GM21390 (cell line): Measurements from ENCODE around the gene GAS2L2.

ENCODE experiments used
- ATAC-seq: cut with Tn5 transposase; IDR thresholded peaks from one replicate; pipeline ENCODE4 v1.9.1; 2021; ENCODE audit not compliant: unreplicated experiment

GAS2L2 gene

DNA sequence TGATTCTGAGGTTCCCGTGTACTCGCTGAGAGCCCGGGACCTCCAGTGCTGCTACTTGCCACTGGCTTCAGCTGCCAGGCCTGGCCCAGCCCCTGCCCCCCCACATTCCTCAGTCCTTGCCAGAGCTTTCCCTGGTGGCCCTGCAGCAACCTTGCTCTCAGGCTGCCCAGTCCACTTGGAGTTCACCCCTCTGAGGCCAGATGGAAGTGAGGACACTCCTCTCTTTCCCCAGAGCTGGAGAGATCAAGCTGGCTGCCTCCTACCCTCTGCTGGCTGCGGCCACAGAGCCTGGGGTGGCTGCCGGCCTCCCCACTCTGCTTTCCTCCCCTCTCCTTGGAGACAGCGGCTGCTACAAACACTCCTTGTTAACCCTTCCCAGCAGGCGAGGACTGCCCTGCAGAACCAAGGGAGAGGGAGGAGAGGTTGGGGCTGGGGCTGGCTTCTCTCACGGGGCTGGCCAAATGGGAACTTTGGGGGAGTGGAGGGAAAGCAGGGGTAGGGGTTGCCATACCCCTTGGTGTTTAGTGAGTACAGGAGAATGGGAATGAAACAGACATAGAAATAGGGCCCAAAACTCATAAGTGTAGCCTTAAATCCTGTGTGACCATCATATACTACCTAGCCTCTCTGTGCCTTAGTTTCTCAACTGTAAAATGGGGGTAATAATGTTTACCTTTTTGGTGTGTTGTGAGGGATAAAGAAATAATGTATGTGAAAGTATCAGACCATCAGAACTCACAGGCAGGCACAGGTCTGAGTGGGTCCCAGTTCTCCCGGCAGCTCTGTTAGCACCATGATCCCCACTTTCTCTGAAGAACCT is at the start of gene GAS2L2:
Gene GAS2L2, minus strand, starts transcription at position 295 of the 820 bp plus-strand sequence. CDS start 389 bp downstream, outside the sequence.
- ATAC-seq = no peak

DNA sequence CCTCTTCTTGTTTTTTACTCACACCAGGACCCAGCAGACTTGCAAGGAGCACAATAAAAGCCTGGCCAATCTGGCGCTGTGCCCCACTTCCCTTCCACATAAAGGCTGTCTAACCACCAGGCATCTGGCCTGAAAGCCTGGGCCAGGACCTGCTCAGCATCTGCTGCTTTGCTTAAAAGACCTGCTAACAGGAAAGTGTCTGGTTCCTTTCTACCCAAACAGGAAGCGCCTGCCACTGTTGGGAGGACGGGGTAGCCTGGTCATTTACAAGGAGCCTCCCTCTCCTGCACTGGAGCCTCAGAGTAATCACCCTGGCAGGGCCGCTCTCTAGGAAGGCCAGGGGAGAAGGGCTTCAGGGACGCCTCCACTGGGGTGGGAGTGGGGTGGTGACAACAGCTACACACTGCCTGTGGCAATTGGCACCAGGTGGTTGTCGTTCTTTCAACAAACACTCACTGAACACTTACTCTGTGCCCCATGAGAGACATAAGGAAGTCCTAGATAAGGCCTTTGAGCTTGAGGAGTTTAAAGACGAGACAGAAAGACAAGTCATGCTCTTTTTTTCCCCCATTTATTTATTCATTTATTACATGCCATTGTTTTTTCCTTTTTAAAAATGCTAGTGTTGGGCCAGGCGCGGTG is 48.7 kb upstream of the GAS2L2 start:
- no peak for ATAC-seq

DNA sequence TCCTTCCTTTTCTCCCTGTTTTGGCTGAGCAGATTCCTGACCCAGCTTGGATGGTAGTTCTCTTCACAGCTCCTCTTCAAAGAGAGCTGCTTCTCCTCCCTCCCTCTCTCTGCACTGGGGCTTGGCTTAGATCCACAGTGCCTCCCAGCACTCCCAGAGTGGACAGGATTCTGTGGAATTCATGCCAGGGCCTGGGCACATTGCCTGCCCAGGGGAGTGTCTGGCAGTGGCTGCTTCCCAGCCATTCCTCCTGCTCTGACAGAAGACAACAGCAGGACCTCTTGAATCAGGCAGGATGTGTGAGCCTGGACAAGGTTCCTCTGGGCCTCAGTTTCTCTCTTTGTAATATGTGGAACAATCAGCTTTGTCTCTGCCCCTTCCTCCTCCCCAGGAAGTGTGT is 46.9 kb upstream of the GAS2L2 start:
- ATAC-seq = no peak

DNA sequence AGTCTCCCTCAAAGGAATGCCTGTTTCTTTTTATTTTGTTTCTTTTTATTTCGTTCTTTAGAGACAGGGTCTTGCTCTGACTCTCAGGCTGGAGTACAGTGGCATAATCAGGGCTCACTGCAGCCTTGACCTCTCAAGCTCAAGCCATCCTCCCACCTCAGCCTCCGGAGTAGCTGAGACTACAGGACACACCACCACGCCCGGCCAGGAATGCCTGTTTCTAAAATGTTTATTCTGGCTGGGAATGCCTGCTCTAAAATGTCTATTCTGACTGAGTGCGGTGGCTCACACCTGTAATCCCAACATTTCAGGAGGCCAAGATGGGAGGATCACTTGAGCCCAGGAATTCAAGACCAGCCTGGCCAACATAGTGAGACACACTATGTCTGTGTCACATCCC is 44.9 kb upstream of the GAS2L2 start:
- no peak for ATAC-seq

DNA sequence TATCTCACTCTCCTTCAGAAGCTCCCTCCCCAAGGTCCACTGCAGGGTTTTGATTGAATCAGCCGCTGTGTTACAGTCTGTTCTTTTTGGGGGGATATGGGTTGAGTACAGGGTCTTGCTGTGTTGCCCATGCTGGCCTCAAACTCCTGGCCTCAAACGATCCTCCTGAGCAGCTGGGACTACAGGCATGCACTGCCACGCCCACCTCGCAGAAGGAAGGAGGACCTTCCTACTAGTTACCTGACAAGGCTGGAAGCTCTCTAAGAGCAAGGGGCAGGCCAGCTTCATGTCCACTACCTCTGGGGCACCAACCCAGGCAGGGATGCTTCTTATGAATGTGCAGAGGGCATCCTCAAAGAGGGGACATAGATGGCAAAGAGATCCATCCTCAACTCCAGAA is 44.3 kb upstream of the GAS2L2 start:
- no peak for ATAC-seq

DNA sequence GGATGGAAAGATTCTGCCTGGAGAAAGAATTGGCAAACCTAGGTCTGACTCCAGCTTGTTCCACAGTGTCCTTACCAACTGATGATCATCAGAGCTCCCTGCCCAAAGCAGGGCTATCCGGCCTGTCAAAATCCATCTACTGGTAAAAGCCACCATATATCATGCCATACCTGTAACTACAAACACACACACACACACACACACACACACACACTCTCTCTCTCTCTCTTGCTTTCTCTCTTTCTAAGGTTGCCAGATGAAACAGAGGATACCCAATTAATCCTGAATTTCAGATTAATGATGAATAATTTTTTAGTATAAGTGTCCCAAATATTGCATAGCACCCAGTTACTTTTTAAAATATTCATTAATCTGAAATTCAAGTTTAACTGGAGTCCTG is 43.9 kb upstream of the GAS2L2 start:
- no peak for ATAC-seq

DNA sequence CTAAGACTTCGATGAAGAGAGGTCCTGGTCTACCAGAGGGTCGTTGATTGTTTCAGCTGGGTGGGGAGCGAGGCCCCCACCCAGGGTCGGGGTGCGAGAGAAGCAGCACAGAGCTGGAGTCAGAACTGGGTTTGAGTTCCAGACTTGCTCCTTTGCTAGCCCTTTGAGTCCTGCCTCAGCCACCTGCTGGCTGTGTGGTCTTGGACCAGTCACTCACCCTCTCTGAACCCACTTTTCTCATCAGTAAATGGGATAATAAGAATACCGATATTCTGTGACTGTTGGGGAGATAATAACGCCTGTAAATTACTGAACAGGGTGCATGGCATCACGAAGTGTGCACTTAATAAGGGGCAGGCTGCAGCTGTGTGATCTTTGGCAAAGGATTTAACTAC is 42.8 kb upstream of the GAS2L2 start:
- ATAC-seq = no peak

- no peak for ATAC-seq
These were observed 42.2 kb upstream of the GAS2L2 start, which contains the start of gene MMP28 for GRCh38 chr17:35795007-35795870. MMP28 (minus strand) TSS chr17:35795641; CDS start chr17:35795377, 264 bp downstream.

DNA sequence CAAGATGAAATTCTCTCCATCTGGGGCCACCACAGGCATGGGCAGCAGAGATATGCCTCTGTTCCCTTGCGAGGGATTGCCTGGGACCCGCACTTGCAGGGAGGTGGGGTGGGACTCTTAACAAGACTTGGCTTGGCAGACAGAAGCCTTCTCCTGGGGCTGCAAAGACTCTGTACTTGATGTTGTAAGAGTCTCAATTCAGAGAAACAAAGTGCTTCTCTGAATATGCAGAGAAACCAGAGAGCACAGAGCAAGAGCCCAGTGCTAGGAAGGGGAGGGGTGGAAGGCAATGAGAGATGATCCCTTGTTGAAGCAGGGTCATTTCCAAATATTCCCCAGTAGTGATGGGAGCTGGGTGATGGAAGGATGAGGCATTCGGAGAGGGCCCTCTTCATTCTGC is 40.2 kb upstream of the GAS2L2 start:
- no peak for ATAC-seq

DNA sequence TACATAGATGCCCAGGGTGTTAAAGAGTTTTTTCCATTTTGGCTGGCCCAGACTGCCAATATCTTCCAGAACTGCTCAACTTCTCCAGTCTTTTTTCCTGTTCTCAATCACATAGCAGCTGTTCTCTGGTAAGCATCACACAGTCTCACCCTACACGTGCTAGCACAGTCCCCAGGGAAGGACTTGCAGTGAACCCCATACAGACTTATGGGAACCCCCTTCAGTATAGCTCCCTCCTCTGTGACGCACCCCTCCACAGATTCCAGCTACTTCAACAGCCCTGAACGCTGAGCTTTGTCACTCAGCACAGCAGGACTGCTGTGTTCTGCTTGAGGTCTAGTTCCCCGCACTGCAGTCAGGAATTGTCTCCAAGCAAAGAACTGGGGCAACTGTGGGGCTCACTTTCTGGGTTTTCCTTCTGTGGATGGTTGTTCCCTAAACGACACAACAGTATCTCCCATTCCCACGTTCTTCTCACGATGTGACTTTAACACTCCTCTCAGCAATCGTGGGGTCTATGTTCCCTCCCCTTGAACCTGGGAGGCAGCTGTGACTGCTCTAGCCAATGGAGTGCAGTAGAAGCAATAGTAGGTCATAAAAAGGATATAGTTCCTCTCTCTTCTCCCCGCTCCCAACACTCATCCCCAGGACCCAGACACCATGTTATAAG is 38.8 kb upstream of the GAS2L2 start:
- ATAC-seq = no peak

- no peak for ATAC-seq
These were observed 37.8 kb upstream of the GAS2L2 start for GRCh38 chr17:35790841-35791240.

DNA sequence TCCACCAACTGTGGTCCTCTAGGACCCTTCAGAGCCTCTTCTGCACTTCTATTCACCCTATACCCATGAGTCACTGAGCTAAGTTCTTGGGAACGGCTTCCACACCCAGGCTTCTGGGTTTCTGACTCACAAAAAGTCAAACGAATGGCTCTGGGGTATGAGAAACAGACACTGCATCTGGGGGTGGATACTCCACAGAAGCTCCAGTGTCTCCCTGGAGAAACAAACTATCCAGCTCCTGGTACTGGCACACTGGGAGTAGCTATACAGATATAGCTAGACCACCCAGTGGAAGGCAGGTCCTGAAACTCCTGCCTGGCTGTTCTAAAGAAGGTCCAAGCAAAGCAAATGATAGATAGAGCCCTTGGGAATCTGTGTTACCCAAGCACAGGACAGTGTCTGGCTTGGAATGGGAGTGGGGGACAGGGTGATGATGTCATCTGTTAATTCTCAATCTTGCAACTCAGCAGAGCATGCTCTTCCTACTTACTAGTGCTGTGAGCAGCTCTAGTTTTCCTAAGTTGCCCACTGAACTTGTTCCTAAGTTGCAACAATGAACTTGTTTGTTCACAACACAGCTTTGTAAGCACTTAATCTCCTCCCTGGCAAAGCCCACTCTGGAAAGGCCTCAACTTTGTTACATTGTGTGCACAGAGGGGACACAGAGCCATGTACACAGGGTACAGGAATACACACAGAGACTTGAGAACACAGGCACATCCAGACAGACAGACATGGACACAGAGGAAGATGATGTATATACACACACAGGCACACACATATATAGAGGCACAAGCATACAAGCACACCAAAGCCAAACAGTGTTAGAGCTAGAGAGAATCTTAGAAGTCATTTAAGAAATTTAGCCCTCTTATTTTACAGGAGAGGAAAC is 35.7 kb upstream of the GAS2L2 start:
- no peak for ATAC-seq

DNA sequence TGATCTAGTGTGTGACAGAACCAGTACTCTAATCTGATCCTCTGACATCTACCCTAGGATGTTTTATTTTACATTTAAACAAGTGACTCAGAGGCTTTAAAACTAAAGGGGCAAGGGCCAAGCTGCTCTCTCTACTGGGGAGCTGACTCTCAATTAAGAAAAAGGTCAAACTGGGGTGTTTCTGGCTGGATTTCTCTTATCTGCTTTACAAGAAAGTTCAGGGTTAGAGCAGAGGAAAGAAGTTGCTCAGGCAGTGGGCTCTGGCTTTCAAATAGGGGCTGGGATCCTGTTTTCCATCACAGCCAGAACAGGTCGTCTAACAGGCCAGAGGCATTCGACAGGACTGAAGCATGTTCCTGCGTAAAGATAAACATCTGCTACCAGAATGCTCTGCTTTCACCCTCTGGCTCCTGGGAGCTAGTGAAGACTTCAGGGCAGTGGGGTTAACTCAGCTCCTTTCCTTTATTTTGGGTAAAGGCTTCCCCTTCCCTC is 33.9 kb upstream of the GAS2L2 start:
- ATAC-seq = no peak

GRCh38 chr17:35784895-35785294 is 31.9 kb upstream of the GAS2L2 start:
- ATAC-seq = no peak

GRCh38 chr17:35780950-35781349 is 27.9 kb upstream of the GAS2L2 start:
- ATAC-seq = no peak

DNA sequence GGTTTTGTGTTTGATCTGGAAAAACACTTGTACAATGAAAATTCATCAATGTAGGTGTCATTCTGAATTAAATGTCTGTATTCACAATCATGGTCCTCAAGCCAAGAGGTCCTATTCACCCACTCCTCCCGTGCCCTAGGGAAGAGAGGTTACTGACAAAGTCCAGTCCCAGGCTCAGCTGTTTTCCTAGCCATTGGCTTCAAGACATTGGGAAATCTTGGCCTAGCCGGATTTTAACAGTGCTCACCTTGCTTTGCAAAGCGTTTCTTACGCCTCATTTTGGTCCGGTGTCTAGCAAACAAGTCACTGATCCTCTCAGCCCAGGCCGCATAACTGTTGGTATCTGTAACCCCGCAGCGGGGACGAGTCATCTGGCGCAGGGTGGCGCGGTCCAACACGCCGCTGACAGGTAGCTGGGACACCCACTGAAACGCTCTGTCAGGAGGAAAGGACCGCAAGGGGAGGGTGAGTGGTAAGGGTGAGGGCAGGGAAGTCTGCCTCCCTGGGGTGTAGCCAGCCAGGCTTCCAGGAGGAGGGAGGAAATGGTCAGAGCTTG is 25.7 kb upstream of the GAS2L2 start:
- ATAC-seq = no peak

DNA sequence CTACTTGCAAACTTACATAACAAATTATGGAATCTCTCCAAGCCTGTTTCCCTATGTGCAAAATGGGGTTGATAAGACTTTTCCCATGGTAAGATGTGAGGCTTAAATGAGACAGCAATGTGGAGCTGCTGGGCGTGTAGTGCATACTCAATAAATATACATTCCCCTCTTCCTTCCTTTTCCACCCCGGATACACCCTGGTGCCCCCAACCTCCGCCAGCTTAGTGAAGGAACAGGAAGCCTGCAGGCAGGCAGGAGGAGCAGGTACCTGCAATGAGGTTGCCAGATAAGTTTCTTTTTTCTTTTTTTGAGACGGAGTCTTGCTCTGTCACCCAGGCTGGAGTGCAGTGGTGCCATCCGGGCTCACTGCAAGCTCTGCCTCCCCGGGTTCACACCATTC is 22.5 kb upstream of the GAS2L2 start:
- ATAC-seq = no peak

DNA sequence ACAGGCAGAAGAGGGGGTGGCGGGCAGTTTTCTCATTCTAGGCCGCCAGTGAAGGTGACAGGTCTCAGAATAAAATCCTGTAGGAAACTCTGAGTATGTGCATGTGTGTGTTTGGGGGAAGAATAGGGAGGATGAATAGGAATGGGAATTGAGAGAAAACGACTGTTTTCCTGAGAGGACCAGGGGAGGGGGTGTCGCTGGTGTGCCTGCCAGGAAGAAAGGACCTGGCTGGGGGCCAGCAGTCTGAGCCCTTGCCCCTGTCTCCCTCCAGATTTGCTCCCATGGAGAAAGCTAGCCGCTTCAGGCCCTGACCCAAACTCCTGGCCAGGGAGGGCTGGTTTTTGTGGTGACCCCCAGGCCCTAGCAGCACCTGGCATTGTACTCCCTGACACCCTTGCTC is 22.0 kb upstream of the GAS2L2 start:
- ATAC-seq = no peak

GRCh38 chr17:35774499-35774898 is 21.5 kb upstream of the GAS2L2 start:
- no peak for ATAC-seq
